Right lobe of liver (tissue), 6 donors: ENCODE results near the gene EIF2B2. TPM values are rescaled to one million over a fixed set of nuclear protein-coding genes. Genes with fewer than 3 reads are reported as not detected.

Source experiments
- ATAC-seq, 4 donors: fragments of 200-7000 bp; cut with Tn5 transposase; one replicate each; pipeline ENCODE4 v1.9.1; 2020; ENCODE audit warnings: mild to moderate bottlenecking in 4 of 4, moderate library complexity in 4 of 4
- DNase-seq, 3 donors: peaks; one replicate each; pipeline ENCODE4 v3.0.0-alpha.2; 2020
- H3K27ac ChIP-seq, 3 donors: fragments of 200-600 bp; one replicate each; pipeline ENCODE4 v1.8.0; 2022
- H3K27me3 ChIP-seq, 2 donors: fragments of 200-600 bp; one replicate each; pipeline ENCODE4 v1.8.0; 2022
- H3K36me3 ChIP-seq, 4 donors: fragments of 200-600 bp; sonication (generic) in 1 of 4; one replicate each; pipeline versions ENCODE4 v1.5.1 to v1.8.0; 2017 to 2022; ENCODE audit warnings: control low read depth in 1 of 4
- H3K4me1 ChIP-seq, 4 donors: fragments of 200-600 bp; sonication (generic) in 1 of 4; one replicate each; pipeline versions ENCODE4 v1.5.1 to v1.8.0; 2017 to 2022; ENCODE audit warnings: control low read depth in 1 of 4
- H3K4me3 ChIP-seq, 3 donors: fragments of 200-600 bp; one replicate each; pipeline ENCODE4 v1.8.0; 2022
- H3K9me3 ChIP-seq, 4 donors: fragments of 200-600 bp; sonication (generic) in 1 of 4; one replicate each; pipeline versions ENCODE4 v1.5.1 to v1.8.0; 2017 to 2022; ENCODE audit warnings: control low read depth in 1 of 4
- CTCF ChIP-seq, 4 donors: fragments of 200-600 bp in 3 of 4; fragments of 450-650 bp in 1 of 4; IDR thresholded peaks; one replicate each; pipeline versions ENCODE4 v1.5.1 to v1.8.0; 2016 to 2022; ENCODE audit warnings: antibody characterized with exemption in 4 of 4, mild to moderate bottlenecking in 2 of 4
- POLR2A ChIP-seq: fragments of 450-650 bp; IDR thresholded peaks from one replicate; pipeline ENCODE4 v1.6.1; 2017; ENCODE audit warnings: antibody characterized with exemption, mild to moderate bottlenecking
- WGBS: methylation state at CpG from one replicate; pipeline ENCODE4 v1.1.6; 2018; ENCODE audit warnings: low coverage, low lambda C conversion rate; ENCODE audit not compliant: insufficient coverage; ENCODE audit errors: missing lambda C conversion rate; 5-methylcytosine and 5-hydroxymethylcytosine counted together
- intact Hi-C, 2 donors: fragments of 100-400 bp; cut with DNase I; formaldehyde crosslinking; loops; one replicate each; pipeline versions ENCODE4 v1.11.2 to v1.14.1; 2022
- total RNA-seq, 6 experiments: library from RNA; depleted of rRNA in 2 of 6; stranded (reverse); fragments of >200 nt in 2 of 6; fragmentation: NEBNext Ultra II Directional in 3 of 6; extraction: Animal tissue kit (Norgen Biotek cat#: 25700) in 3 of 6; gene quantifications; one replicate each; pipeline versions ENCODE4 v1.1.0 to v1.2.4, GENCODE V29; 2016 to 2023
- donor health status: DM: no; HTN: yes; CAD: no.
- donor health status: DM: no; HTN: no; CAD: no.
- donor health status: DM: no; HTN: no; CAD: no.
- donor health status: DM: no; HTN: yes; CAD: no.
- donor health status: DM: no; HTN: yes; CAD: no.

Gene EIF2B2
- total RNA-seq, 6 experiments from 2014 or later = 16.1 to 37.5 (median 20.1) TPM

GRCh38 chr14:75050852-75051555 lies 48.3 kb downstream of the EIF2B2 start, which contains the start of gene MLH3:
TSS of gene MLH3 (minus strand) at chr14:75051467. CDS start at chr14:75049655, 1,812 bp downstream.
- TF ChIP-seq POLR2A = peak; percentile 86
- TF ChIP-seq CTCF (IDR thresholded peaks at IDR 0.05) = no peak
- peaks cover 0 to 7% (median 3%) of the 10 kb centered on the region in 4 donors for H3K4me1 ChIP-seq

DNA sequence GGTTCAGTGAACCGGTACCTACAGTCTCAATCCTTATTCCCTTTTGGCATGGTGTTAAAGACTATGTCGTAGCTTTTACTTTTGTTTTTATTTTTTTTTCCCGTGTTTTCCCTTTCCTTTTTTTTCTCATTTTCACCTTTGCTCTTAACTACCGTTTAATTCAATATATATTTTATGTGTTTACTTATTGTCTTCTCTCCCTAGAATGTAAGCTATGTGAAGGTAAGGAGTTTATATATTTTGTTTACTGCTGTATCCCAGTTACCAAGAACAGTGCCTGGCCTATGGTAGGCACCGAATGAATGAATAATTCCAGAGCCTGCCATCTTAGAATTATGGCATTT lies 48.8 kb downstream of the EIF2B2 start:
- TF ChIP-seq CTCF (IDR thresholded peaks at IDR 0.05) (no peak), POLR2A (no peak)
- H3K27me3 ChIP-seq = no peaks in the 10 kb centered on the region
- peaks cover 0 to 7% (median 3%) of the 10 kb centered on the region in 4 donors for H3K4me1 ChIP-seq
- DNase-seq (no peak), ATAC-seq (peak in 1 of 4 donors; percentile 8)
- WGBS = 17% methylated on average over 5 of the region's 5 CpGs
- H3K9me3 ChIP-seq = no peaks in the 10 kb centered on the region
- H3K27ac ChIP-seq = peak overlapping the region in 2 of 3 donors; percentile 85
- intact Hi-C loops = no loop called here
- H3K4me3 ChIP-seq = peak overlapping the region; percentile 47 to 72 (median 65)
- H3K36me3 ChIP-seq = no peaks in the 10 kb centered on the region

More at GRCh38 chr14:75050852-75051555, 48.3 kb downstream of the EIF2B2 start, which contains the start of gene MLH3:
- intact Hi-C loops = no loop called here
- H3K36me3 ChIP-seq = no peaks in the 10 kb centered on the region
- DNase-seq (peak; percentile 86 to 89 (median 88)), ATAC-seq (peak; percentile 92 to 97 (median 95))
- H3K27ac ChIP-seq = peak within 1 kb of the TSS; percentile 85 to 90 (median 85)
- H3K4me3 ChIP-seq = peak within 1 kb of the TSS; percentile 47 to 72 (median 65)
- H3K9me3 ChIP-seq = no peaks in the 10 kb centered on the region
- H3K27me3 ChIP-seq = no peaks in the 10 kb centered on the region
- WGBS = 1% methylated on average over 15 of the region's 59 CpGs

- no peaks in the 10 kb centered on the region for H3K9me3 ChIP-seq
- intact Hi-C loops = no loop called here
- WGBS = 61% methylated on average over 4 of the region's 5 CpGs
- TF ChIP-seq POLR2A (no peak), CTCF (IDR thresholded peaks at IDR 0.05) (no peak)
- H3K27ac ChIP-seq = no peak overlapping the region
- H3K4me1 ChIP-seq = peaks cover 0 to 7% (median 3%) of the 10 kb centered on the region in 4 donors
- no peaks in the 10 kb centered on the region for H3K27me3 ChIP-seq
- no peaks in the 10 kb centered on the region for H3K36me3 ChIP-seq
- DNase-seq (no peak), ATAC-seq (no peak)
- no peak overlapping the region for H3K4me3 ChIP-seq
These were observed 50.9 kb downstream of the EIF2B2 start for GRCh38 chr14:75053396-75054291.

GRCh38 chr14:75054421-75054820 lies 51.7 kb downstream of the EIF2B2 start:
- 89% methylated on average over 1 of the region's 1 CpG for WGBS
- no peak for TF ChIP-seq CTCF (IDR thresholded peaks at IDR 0.05)
- no peak for TF ChIP-seq POLR2A
- no peaks in the 10 kb centered on the region for H3K36me3 ChIP-seq
- H3K4me1 ChIP-seq = peaks cover 0 to 7% (median 3%) of the 10 kb centered on the region in 4 donors
- no peaks in the 10 kb centered on the region for H3K9me3 ChIP-seq
- ATAC-seq (no peak), DNase-seq (no peak)
- H3K27ac ChIP-seq = no peak overlapping the region
- intact Hi-C loops = no loop called here
- no peak overlapping the region for H3K4me3 ChIP-seq
- no peaks in the 10 kb centered on the region for H3K27me3 ChIP-seq
